ENCODE data around the gene PKD1.

PKD1 gene

GRCh38 chr16:2135770-2136490 is at the start of gene PKD1:
Gene PKD1, minus strand, starts transcription at chr16:2135898. Its CDS starts 209 bp downstream, at chr16:2135689.
- peak; percentile 28 for DNase-seq

GRCh38 chr16:2184962-2185361 is 49.3 kb upstream of the PKD1 start:
- no peak for DNase-seq

DNA sequence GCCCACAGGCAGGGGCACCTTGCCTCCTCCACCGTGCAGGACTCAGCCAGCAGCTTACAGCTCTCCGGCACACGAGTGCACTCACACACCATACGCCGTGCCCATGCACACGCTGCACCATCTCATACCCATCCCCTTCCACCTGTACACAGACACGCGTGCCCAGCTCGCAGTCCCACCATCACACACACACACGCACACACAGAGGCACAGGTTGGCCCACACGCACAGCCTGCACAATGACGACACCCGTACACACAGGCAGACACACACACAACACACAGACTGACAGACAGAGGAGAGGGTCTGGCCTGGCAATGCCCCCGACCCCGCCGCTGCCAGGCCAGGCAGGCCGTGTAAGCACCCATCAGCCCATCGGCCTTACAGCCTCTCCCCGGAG is 48.6 kb upstream of the PKD1 start:
- no peak for DNase-seq

DNA sequence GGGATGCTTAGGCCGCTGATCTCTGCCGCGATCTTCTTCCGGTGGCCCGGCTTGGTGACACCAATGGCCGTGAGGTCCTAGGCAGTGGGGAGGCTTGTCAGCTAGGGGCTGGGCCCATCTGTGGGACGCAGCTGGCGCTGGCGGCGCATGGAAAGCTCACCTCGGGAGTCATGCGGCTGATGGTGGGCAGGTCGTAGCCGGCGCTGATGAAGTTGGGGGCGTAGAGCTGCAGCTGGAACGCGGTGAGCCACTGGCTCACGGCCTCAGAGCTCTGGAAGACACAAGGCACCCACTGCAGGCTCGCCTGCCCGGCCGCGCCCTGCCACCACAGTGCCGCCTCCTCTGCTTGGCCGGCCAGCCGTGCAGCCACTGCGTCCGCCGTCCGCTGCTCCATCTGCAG is 48.0 kb upstream of the PKD1 start:
- no peak for DNase-seq

DNA sequence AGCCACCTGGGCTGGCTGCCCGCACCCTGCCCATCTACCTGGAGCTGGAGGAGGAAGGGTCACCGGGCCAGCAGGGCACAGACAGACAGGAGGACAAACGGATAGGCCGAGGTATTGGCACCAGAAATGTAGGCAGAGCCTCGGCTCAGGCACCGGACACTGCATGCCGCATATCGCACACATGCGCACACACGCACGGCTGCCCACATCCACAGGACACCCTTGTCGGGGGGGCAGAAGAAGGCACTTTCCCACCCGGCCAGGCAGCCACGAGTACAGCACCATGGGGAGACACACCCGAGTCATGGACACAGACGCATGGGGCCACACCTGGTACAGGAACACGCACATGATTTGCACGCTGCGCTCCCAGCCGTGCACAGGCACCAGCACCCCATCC is 46.3 kb upstream of the PKD1 start:
- DNase-seq = no peak

GRCh38 chr16:2180962-2181923 is 45.5 kb upstream of the PKD1 start:
- no peak for DNase-seq

DNA sequence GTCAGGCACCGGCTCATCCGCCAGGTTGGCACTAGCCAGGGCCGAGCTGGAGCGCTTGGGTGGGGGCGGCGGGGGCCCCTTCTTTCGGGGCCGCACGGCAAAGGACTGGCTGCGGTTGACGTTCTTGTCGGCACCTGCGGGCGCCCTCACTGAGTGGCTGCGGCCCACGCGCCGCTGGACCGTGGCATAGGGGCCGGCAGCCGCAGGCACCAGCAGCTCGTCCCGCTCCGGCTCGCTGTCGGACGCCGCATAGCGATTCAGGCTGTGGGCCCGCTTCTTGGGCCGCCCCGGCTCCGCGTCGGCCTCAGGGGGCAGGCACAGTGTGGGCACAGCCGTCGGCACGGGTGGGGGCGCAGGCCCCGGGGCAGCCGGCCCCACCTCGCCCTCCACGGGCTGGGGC is 44.8 kb upstream of the PKD1 start:
- no peak for DNase-seq

DNA sequence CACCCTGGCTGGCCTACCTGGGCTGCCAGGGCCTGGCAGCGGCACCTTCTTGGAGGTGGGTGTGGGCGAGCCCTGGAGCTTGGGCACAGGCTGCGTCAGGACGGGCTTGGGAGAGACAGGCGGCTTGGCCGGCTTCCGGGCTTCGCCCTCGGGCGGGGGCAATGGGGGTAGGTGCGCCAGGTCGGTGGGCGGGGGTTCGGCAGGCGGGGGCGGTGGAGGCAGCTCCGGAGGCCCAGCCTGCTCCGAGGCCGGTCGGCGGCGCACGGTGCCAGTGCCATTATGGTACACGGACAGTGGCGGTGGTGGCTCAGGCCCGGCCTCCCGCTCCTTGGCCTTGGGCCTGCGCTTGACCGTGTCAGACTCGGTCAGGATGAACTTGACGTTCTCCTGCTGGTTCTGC is 43.9 kb upstream of the PKD1 start:
- DNase-seq = no peak

GRCh38 chr16:2179107-2179501 is 43.4 kb upstream of the PKD1 start:
- no peak for DNase-seq

DNA sequence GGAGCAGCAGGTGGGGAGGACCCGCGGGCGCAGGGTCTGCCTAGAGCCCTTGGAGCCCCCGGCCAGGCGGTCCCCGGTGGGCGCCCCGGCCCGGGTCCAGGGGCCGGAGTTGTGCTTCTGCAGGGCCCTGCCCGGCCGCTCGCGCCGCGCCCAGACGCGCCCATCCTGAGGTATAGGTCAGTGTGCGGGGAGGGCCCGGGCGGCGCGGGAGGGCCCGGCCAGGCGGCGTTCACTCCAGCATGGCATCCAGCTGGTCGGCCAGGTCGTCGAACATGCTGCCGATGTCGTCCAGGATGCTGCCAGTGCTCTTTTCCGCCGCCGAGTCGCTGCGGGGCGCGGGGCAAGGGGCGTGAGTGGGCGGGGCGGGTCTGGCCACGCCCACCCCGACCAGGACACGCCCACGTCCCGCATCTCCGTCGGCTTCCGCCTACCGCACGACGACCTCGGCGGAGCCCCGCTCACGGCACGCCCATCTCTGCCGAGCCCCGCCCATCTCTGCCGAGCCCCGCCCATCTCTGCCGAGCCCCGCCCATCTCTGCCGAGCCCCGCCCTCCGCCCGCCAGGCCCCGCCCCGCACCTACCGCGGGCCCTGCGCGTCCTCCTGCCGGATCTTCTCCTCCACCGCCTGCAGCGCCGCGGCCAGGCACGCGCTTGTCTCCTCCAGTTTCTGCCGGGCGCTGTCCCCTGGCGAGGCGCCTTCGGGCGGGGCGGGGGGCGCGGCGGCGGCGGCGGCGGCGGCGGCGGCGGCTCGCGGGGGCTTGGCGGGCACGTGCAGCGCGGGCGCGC is 42.8 kb upstream of the PKD1 start:
- no peak for DNase-seq

DNA sequence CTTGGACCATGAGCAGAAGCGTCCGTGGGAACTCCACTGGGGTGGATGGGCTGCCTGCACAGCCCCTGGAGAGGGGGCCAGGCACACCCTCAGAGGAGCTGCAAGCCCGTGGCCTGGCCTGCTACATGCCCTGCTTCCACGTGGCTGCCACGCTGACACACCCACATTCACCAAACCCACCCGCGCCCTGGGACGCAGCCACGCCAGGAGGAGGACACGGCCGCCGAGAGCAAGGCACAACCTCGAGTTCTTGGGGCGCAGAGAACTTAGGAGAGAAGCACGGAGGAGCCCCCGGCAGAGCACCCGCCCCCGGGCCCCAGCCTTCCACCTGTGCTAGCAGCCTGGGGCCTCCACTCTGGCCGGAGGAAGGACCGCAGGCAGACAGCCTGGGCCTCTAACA is 41.9 kb upstream of the PKD1 start:
- DNase-seq = no peak

DNA sequence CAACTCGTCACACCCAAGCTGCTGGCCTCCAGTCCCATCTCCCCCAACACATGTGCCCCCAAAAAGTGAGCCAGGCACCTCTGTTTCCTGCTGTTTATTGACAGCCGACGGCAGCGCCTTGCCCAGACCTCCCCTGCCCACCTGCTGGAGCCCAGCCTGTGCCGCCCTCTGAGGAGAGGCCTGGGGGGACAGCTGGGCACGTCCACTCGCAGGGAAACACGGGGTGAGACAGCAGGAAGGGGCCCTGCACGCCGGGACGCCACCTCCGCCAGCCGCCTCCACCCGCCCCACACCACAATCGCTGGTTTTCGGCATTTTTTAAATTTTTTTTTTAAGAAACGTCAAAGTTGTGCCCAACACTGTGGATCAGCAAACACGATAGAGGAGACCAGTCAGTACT is 41.4 kb upstream of the PKD1 start:
- DNase-seq = no peak

DNA sequence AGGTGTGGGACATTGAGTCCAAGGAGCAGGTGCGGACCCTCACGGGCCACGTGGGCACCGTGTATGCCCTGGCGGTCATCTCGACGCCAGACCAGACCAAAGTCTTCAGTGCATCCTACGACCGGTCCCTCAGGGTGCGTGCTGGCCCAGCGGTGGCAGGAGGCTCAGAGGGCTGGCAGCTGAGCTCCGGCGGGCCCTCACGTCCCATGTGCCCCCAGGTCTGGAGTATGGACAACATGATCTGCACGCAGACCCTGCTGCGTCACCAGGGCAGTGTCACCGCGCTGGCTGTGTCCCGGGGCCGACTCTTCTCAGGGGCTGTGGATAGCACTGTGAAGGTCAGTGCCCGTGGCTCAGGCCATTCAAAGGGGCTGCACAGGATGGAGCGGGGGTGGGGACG is 40.3 kb upstream of the PKD1 start:
- DNase-seq = no peak

GRCh38 chr16:2175454-2175853 is 39.8 kb upstream of the PKD1 start:
- DNase-seq = no peak

GRCh38 chr16:2174396-2175131 is 38.9 kb upstream of the PKD1 start:
- no peak for DNase-seq

GRCh38 chr16:2173916-2174315 is 38.2 kb upstream of the PKD1 start:
- no peak for DNase-seq

DNA sequence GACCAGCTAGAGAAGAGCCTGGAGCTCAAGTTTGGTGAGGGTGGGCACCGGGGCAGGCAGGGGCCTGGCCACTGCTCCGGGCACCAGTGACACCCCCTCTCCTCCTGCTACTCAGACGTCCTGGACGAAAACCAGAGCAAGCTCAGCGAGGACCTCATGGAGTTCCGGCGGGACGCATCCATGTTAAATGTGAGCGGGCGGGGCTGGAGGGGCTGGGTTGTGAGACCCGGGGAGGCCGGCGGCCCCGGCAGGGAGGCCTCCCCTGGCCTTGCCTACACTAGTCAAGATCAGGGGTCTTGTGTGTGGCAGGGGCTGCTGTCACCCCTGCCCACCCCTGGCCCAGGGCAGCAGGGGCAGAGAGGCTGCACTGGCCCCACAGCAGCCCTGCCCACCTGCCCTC is 37.7 kb upstream of the PKD1 start:
- no peak for DNase-seq

DNA sequence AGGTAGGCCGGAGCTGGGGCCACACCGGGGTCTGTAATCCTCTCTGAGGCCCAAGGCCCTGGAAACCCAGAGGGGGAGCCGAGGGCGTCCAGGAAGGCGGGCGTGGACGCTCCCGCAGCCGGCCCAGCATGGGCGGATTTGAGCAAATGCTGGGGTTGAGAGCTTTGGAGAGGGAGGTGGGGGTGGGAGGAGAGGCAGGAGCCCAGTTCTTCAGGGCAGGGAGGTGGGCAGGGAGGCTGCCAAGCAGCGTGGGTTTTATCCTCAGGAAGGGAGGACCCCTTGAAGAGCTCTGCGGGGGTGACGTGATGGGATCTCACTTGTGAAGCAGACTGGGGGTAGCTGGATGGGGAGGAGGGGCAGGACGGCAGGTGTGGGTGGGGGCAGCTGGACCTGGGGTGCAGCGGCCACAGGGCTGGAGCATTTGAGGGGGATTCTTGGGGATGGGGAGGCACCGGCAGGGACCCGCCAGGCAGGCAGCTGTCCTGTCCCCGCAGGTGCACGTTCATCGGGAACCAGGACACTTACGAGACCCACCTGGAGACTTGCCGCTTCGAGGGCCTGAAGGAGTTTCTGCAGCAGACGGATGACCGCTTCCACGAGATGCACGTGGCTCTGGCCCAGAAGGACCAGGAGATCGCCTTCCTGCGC is 37.1 kb upstream of the PKD1 start:
- DNase-seq = no peak

GRCh38 chr16:2171601-2172178 is 36.0 kb upstream of the PKD1 start:
- no peak for DNase-seq

- no peak for DNase-seq
Observed at GRCh38 chr16:2170587-2171435, 35.1 kb upstream of the PKD1 start.

GRCh38 chr16:2170080-2170479 is 34.4 kb upstream of the PKD1 start:
- no peak for DNase-seq

Measured in NCI-H187 treated with DMSO at 0.1 percent for 48 hours (cell line).